ENCODE measurements around the gene SPTA1.

DNA sequence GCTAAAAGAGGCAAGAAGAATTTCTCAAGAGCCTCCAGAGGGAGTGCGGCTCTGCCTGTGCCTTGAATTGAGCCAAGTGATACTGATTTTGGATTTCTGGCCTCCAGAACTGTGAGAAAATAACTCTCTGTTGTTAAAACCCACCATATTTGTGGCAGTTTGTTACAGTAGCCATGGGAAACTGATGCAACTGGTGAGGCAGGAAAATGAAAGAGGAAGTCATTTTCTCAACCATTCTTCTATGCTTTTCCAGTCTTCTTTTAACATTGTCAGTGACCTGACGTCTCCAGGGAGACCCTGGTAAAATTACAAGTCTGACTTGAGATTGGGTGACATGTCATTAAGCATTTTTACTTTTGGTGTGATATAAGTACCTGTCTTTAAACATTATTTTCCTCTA, 121.9 kb downstream of the SPTA1 start:
- TF ChIP-seq POLR2A (IDR thresholded peaks at IDR 0.05; ENCODE audit: low read depth, low read length) (no peak), POLR2AphosphoS5 (IDR thresholded peaks at IDR 0.05; ENCODE audit: low read depth, low read length) (no peak)

Data from GM12892 (cell line).